Aorta (tissue), 5 donors: ENCODE data around the gene PDSS2. TPM values are rescaled to one million over a fixed set of nuclear protein-coding genes. Genes with fewer than 3 reads are reported as not detected.
"Not testable (repeated sequence)": the region's sequence is repeated elsewhere in the genome, so short reads cannot be mapped to it uniquely, and the experiment has no call there.

Experiments used
- ATAC-seq: fragments of 200-7000 bp; cut with Tn5 transposase; one replicate; pipeline ENCODE4 v1.9.1; 2022; ENCODE audit warnings: moderate library complexity; ENCODE audit not compliant: low FRiP score
- DNase-seq, 2 donors: peaks; one replicate each; pipeline ENCODE4 v3.0.0-alpha.2; 2020
- H3K27ac ChIP-seq, 2 donors: one replicate each; pipeline ENCODE4 v1.5.1; 2013; ENCODE audit warnings: low read length in 2 of 2, mild to moderate bottlenecking in 2 of 2, moderate library complexity in 2 of 2, control low read depth in 1 of 2, inconsistent platforms in 1 of 2, low read depth in 1 of 2
- H3K27me3 ChIP-seq, 2 donors: one replicate each; pipeline ENCODE4 v1.6.1; 2013; ENCODE audit warnings: control low read depth in 1 of 2, low read length in 1 of 2, mild to moderate bottlenecking in 1 of 2, moderate library complexity in 1 of 2; ENCODE audit not compliant: insufficient read depth in 2 of 2, control insufficient read depth in 1 of 2
- H3K36me3 ChIP-seq, 2 donors: one replicate each; pipeline ENCODE4 v1.6.1; 2013; ENCODE audit warnings: control low read depth in 1 of 2, low read length in 1 of 2, mild to moderate bottlenecking in 1 of 2; ENCODE audit not compliant: insufficient read depth in 2 of 2, control insufficient read depth in 1 of 2
- H3K4me1 ChIP-seq, 2 donors: one replicate each; pipeline ENCODE4 v1.6.1; 2013; ENCODE audit warnings: low read length in 2 of 2, control low read depth in 1 of 2, mild to moderate bottlenecking in 1 of 2, moderate library complexity in 1 of 2; ENCODE audit not compliant: insufficient read depth in 2 of 2, control insufficient read depth in 1 of 2
- H3K4me3 ChIP-seq, 2 donors: one replicate each; pipeline ENCODE4 v1.5.1; 2013; ENCODE audit warnings: low read length in 2 of 2, control low read depth in 1 of 2, mild to moderate bottlenecking in 1 of 2
- H3K9me3 ChIP-seq: one replicate; pipeline ENCODE4 v1.6.1; 2013; ENCODE audit warnings: mild to moderate bottlenecking, low read length; ENCODE audit not compliant: control insufficient read depth
- WGBS, 2 donors: extraction: QIAGEN DNeasy Blood & Tissue Kit; methylation state at CpG; one replicate each; pipeline ENCODE4 v1.1.7; 2013; 5-methylcytosine and 5-hydroxymethylcytosine counted together
- intact Hi-C, 2 donors: fragments of 100-400 bp; cut with DNase I; formaldehyde crosslinking; loops; one replicate each; pipeline versions ENCODE4 v1.14.2 to v1.15.0; 2022
- polyA plus RNA-seq, 2 donors: library from polyadenylated mRNA; stranded (reverse); fragments of 200-250 nt; gene quantifications; one replicate each; pipeline ENCODE4 v1.2.3, GENCODE V29; 2013
- total RNA-seq, 2 donors: library from RNA; stranded (reverse); fragmentation: NEBNext Ultra II Directional; extraction: Animal tissue kit (Norgen Biotek cat#: 25700); gene quantifications; one replicate each; pipeline ENCODE4 v1.2.1, GENCODE V29; 2021
- donor health status: healthy with polysubstance abuse.
- donor health status: Bipolar disorder and iron deficiency.
- donor health status: DM: no; HTN: no; CAD: no.
- donor health status: DM: no; HTN: no; CAD: no.
- donor health status: DM: yes; HTN: yes; CAD: no.

Gene PDSS2
- total and polyA plus RNA-seq, 4 donors = 5.3 to 12.9 (median 9.0) TPM

GRCh38 chr6:107171513-107171912 lies 287.9 kb downstream of the PDSS2 start:
- Histone ChIP-seq H3K9me3 (no peaks in the 10 kb centered on the region), H3K4me1 (no peaks in the 10 kb centered on the region), H3K36me3 (no peaks in the 10 kb centered on the region), H3K27me3 (no peaks in the 10 kb centered on the region), H3K27ac (no peak overlapping the region), H3K4me3 (no peak overlapping the region)
- whole genome bisulfite sequencing, 2 donors = 93 to 97% methylated on average over 5 of the region's 5 CpGs
- no peak for ATAC-seq
- no peak for DNase-seq
- intact Hi-C loops = no loop called here

GRCh38 chr6:107164299-107164698 lies 295.1 kb downstream of the PDSS2 start:
- H3K9me3 ChIP-seq, ATAC-seq, H3K27ac ChIP-seq, H3K27me3 ChIP-seq, DNase-seq, H3K4me3 ChIP-seq, H3K4me1 ChIP-seq, H3K36me3 ChIP-seq, intact Hi-C loops: not testable (repeated sequence)
- whole genome bisulfite sequencing, 2 donors = 94 to 99% methylated on average over 4 to 5 of the region's 5 CpGs

- no peaks in the 10 kb centered on the region for H3K27me3 ChIP-seq
- intact Hi-C loops = no loop called here
- H3K36me3 ChIP-seq = no peaks in the 10 kb centered on the region
- H3K4me3 ChIP-seq = no peak overlapping the region
- no peak overlapping the region for H3K27ac ChIP-seq
- no peak for DNase-seq
- no peak for ATAC-seq
- H3K4me1 ChIP-seq = no peaks in the 10 kb centered on the region
- WGBS, 2 donors = 95 to 98% methylated on average over 3 of the region's 3 CpGs
- H3K9me3 ChIP-seq = no peaks in the 10 kb centered on the region
Observed at GRCh38 chr6:107161521-107161920, 297.8 kb downstream of the PDSS2 start.

DNA sequence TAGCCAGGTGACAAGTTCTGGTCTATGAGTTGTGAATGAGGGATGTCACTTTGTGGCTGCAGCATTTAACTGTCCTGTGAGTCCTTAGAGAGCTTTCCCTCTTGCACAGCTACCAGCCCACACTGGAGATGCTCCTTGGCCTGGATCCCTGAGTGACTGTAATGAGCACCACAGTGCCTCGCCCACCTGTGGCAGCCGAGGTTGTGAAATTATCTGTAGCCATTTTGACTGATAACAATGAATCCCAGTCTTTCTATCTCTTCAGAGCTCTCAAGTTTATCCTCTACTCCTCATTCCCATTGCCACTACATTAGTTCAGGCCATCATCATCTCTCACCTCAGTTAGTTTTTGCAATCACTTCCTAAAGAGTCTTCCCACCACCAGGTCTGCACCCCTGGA lies 302.7 kb downstream of the PDSS2 start:
- H3K27ac ChIP-seq = no peak overlapping the region
- H3K4me3 ChIP-seq = no peak overlapping the region
- no peaks in the 10 kb centered on the region for H3K9me3 ChIP-seq
- DNase-seq (no peak), ATAC-seq (no peak)
- WGBS, 2 donors = 92 to 95% methylated on average over 2 of the region's 2 CpGs
- H3K36me3 ChIP-seq = no peaks in the 10 kb centered on the region
- intact Hi-C loops = no loop called here
- no peaks in the 10 kb centered on the region for H3K4me1 ChIP-seq
- no peaks in the 10 kb centered on the region for H3K27me3 ChIP-seq

- H3K9me3 ChIP-seq = no peaks in the 10 kb centered on the region
- H3K4me3 ChIP-seq = no peak overlapping the region
- ATAC-seq (no peak), DNase-seq (no peak)
- no peaks in the 10 kb centered on the region for H3K27me3 ChIP-seq
- no peaks in the 10 kb centered on the region for H3K36me3 ChIP-seq
- intact Hi-C loops = no loop called here
- no peak overlapping the region for H3K27ac ChIP-seq
- 86 to 87% methylated on average over 2 of the region's 2 CpGs for WGBS, 2 donors
- no peaks in the 10 kb centered on the region for H3K4me1 ChIP-seq
Observed at GRCh38 chr6:107154801-107155160, 304.6 kb downstream of the PDSS2 start.

DNA sequence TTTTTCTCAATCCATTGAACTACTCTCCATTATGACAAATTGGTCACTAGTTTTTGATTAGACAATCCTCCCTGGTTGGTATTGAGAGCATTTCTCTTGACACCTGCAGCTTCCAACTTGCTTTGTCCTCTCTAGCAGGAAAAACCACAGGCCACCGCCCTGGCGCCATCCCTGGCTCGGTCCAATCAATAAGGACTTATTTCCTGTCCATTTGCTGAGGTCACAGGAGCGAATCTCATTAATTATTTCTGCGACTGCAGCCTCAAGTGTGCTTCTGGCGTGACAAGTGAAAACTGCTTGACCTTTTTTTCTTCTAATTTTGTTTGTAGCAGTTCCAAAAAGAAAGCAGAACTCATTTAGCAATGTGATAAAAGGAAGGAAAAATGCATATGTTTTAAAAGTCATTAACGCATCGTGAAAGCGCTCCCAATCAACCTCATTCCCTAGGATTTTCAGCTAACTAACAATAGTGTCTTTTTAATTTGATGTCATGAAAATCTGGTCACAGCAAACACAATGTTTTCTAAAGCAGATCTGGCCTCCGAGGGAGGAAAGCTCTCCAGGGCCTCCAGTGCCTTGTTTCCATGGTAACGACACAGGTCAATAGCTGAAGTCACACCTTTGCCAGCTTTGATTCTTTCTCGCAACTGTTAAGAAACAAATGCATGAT lies 305.1 kb downstream of the PDSS2 start:
- H3K9me3 ChIP-seq = no peaks in the 10 kb centered on the region
- DNase-seq (no peak), ATAC-seq (no peak)
- H3K27ac ChIP-seq = no peak overlapping the region
- intact Hi-C loops = no loop called here
- H3K36me3 ChIP-seq = no peaks in the 10 kb centered on the region
- H3K27me3 ChIP-seq = no peaks in the 10 kb centered on the region
- WGBS, 2 donors = 78 to 79% methylated on average over 12 of the region's 12 CpGs
- no peak overlapping the region for H3K4me3 ChIP-seq
- H3K4me1 ChIP-seq = no peaks in the 10 kb centered on the region

GRCh38 chr6:107152638-107153430 lies 306.5 kb downstream of the PDSS2 start:
- H3K4me3 ChIP-seq = no peak overlapping the region
- intact Hi-C loops = no loop called here
- no peaks in the 10 kb centered on the region for H3K4me1 ChIP-seq
- H3K27ac ChIP-seq = no peak overlapping the region
- H3K9me3 ChIP-seq = no peaks in the 10 kb centered on the region
- 87 to 89% methylated on average over 8 of the region's 8 CpGs for WGBS, 2 donors
- no peaks in the 10 kb centered on the region for H3K27me3 ChIP-seq
- DNase-seq (peak in 1 of 2 donors; percentile 5), ATAC-seq (no peak)
- no peaks in the 10 kb centered on the region for H3K36me3 ChIP-seq

DNA sequence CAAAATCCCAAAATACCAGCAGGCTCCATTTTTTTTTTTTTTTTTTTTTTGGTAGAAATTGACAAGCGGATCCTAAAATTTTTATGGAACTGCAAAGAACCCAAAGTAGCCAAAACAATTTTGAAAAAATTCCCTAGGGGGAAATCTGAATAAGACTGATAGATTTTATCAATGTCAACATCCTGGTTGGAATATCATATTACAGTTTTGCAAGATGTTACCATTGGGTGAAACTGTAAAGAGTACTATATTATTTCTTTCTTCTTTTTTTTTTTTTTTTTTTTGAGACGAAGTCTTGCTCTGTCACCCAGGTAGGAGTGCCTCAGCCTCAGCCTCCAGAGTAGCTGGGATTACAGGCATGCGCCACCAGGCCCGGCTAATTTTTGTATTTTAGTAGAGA lies 314.7 kb downstream of the PDSS2 start:
- no peak for ATAC-seq
- H3K27me3 ChIP-seq = no peaks in the 10 kb centered on the region
- 89 to 98% methylated on average over 4 of the region's 4 CpGs for WGBS, 2 donors
- intact Hi-C loops = no loop called here
- no peak overlapping the region for H3K4me3 ChIP-seq
- DNase-seq = no peak
- H3K27ac ChIP-seq = no peak overlapping the region
- H3K9me3 ChIP-seq = no peaks in the 10 kb centered on the region
- H3K4me1 ChIP-seq = no peaks in the 10 kb centered on the region
- H3K36me3 ChIP-seq = no peaks in the 10 kb centered on the region

DNA sequence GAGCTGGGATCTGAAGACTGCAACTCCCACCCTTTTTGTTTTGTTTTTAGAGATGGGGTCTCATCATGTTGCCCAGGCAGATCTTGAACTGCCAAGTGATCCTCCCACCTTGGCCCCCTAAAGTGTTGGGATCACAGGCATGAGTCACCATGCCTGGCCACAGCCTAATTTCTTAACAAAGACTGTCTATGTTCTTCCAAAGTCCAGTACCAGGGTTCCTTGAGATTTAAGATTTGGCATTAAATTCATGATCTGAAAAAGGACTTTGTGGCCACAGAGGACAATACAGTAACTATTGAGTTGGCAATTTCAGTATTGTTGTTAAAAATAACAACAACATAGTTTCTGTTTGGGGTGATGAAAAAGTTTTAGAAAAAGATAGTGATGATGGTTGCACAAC lies 315.4 kb downstream of the PDSS2 start:
- DNase-seq (no peak), ATAC-seq (no peak)
- Histone ChIP-seq H3K9me3 (no peaks in the 10 kb centered on the region), H3K27me3 (no peaks in the 10 kb centered on the region), H3K27ac (no peak overlapping the region), H3K36me3 (no peaks in the 10 kb centered on the region), H3K4me3 (no peak overlapping the region), H3K4me1 (no peaks in the 10 kb centered on the region)
- intact Hi-C loops = no loop called here
